Lung (tissue), 12 donors: ENCODE measurements around the gene S100A13. TPM values are rescaled to one million over a fixed set of nuclear protein-coding genes. Genes with fewer than 3 reads are reported as not detected.

Source experiments
- ATAC-seq: fragments of 200-7000 bp; cut with Tn5 transposase; one replicate; pipeline ENCODE4 v1.9.1; 2020; ENCODE audit warnings: moderate number of reproducible peaks; ENCODE audit not compliant: insufficient read depth, low FRiP score
- DNase-seq, 3 donors: peaks; one replicate each; pipeline ENCODE4 v3.0.0-alpha.2; 2013 to 2017
- H3K27ac ChIP-seq, 2 donors: one replicate each; pipeline ENCODE4 v1.5.1; 2013; ENCODE audit warnings: mild to moderate bottlenecking in 2 of 2, moderate library complexity in 2 of 2, control low read depth in 1 of 2, inconsistent platforms in 1 of 2, low read depth in 1 of 2, low read length in 1 of 2
- H3K27me3 ChIP-seq, 3 donors: one replicate each; pipeline ENCODE4 v1.5.1; 2013; ENCODE audit warnings: low read length in 2 of 3; ENCODE audit not compliant: control insufficient read depth in 3 of 3, insufficient read depth in 3 of 3
- H3K36me3 ChIP-seq, 4 donors: one replicate each; pipeline ENCODE4 v1.5.1; 2013; ENCODE audit warnings: low read length in 4 of 4, mild to moderate bottlenecking in 1 of 4, moderate library complexity in 1 of 4; ENCODE audit not compliant: control insufficient read depth in 4 of 4, insufficient read depth in 4 of 4
- H3K4me1 ChIP-seq, 5 donors: one replicate each; pipeline ENCODE4 v1.5.1; 2013; ENCODE audit warnings: low read length in 5 of 5, mild to moderate bottlenecking in 2 of 5, moderate library complexity in 1 of 5; ENCODE audit not compliant: control insufficient read depth in 5 of 5, insufficient read depth in 5 of 5
- H3K4me3 ChIP-seq: one replicate; pipeline ENCODE4 v1.5.1; 2013; ENCODE audit warnings: mild to moderate bottlenecking, control low read depth, moderate library complexity
- H3K9ac ChIP-seq, 2 donors: one replicate each; pipeline ENCODE4 v1.5.1; 2013; ENCODE audit warnings: low read length in 2 of 2, control low read depth in 1 of 2; ENCODE audit not compliant: insufficient read depth in 1 of 2
- H3K9me3 ChIP-seq, 4 donors: one replicate each; pipeline ENCODE4 v1.5.1; 2013; ENCODE audit warnings: low read length in 3 of 4, mild to moderate bottlenecking in 1 of 4, moderate library complexity in 1 of 4; ENCODE audit not compliant: control insufficient read depth in 4 of 4, insufficient read depth in 3 of 4
- CTCF ChIP-seq: IDR thresholded peaks from 2 replicates; pipeline ENCODE4 v1.5.1; 2012; ENCODE audit warnings: mild to moderate bottlenecking; ENCODE audit errors: control extremely low read depth, extremely low read depth
- WGBS, 2 donors: extraction: QIAGEN DNeasy Blood & Tissue Kit; methylation state at CpG; one replicate each; pipeline ENCODE4 v1.1.7; 2013; 5-methylcytosine and 5-hydroxymethylcytosine counted together
- polyA plus RNA-seq, 2 donors: library from polyadenylated mRNA; stranded (reverse); fragments of 200-250 nt; gene quantifications; one replicate each; pipeline ENCODE4 v1.2.1, GENCODE V29; 2013
- total RNA-seq, 2 donors: library from RNA; depleted of rRNA in 1 of 2; stranded (reverse); fragments of >200 nt in 1 of 2; gene quantifications; one replicate each; pipeline ENCODE4 v1.2.1, GENCODE V29; 2014 to 2021
- donor health status: control.
- donor health status: control.
- donor health status: Bipolar disorder and iron deficiency.
- donor health status: healthy.
- donor health status: DM: yes; HTN: yes; CAD: no.

S100A13 gene
- total and polyA plus RNA-seq, 4 donors = 36.2 to 168 (median 86.5) TPM

- no peaks in the 10 kb centered on the region for H3K27me3 ChIP-seq
- no peak overlapping the region for H3K4me3 ChIP-seq
- WGBS, 2 donors = 87 to 92% methylated on average over 3 of the region's 3 CpGs
- H3K36me3 ChIP-seq = peaks cover 41 to 65% (median 51%) of the 10 kb centered on the region in 4 donors
- H3K9me3 ChIP-seq = no peaks in the 10 kb centered on the region
- no peak for TF ChIP-seq CTCF
- ATAC-seq = no peak
- no peak for DNase-seq
- no peak overlapping the region for H3K9ac ChIP-seq
- no peak overlapping the region for H3K27ac ChIP-seq
- peaks cover 0 to 15% (median 5%) of the 10 kb centered on the region in 5 donors for H3K4me1 ChIP-seq
These were observed 12.0 kb upstream of the S100A13 start for GRCh38 chr1:153639280-153639679.

- Histone ChIP-seq H3K27me3 (no peaks in the 10 kb centered on the region), H3K27ac (peak overlapping the region in 1 of 2 donors; percentile 49), H3K9me3 (no peaks in the 10 kb centered on the region), H3K36me3 (peaks cover 33 to 60% (median 47%) of the 10 kb centered on the region in 4 donors), H3K4me3 (no peak overlapping the region), H3K9ac (peak overlapping the region in 1 of 2 donors; percentile 42), H3K4me1 (peaks cover 0 to 15% (median 7%) of the 10 kb centered on the region in 5 donors)
- DNase-seq (no peak), ATAC-seq (no peak)
- no peak for TF ChIP-seq CTCF
- 92 to 94% methylated on average over 6 of the region's 6 CpGs for WGBS, 2 donors
These were observed 11.0 kb upstream of the S100A13 start for GRCh38 chr1:153638261-153638660.

GRCh38 chr1:153636312-153636711, 9.0 kb upstream of the S100A13 start:
- 91 to 92% methylated on average over 9 of the region's 9 CpGs for WGBS, 2 donors
- no peaks in the 10 kb centered on the region for H3K9me3 ChIP-seq
- H3K9ac ChIP-seq = no peak overlapping the region
- peaks cover 0 to 15% (median 9%) of the 10 kb centered on the region in 5 donors for H3K4me1 ChIP-seq
- H3K27me3 ChIP-seq = no peaks in the 10 kb centered on the region
- DNase-seq (no peak), ATAC-seq (no peak)
- H3K36me3 ChIP-seq = peaks cover 19 to 42% (median 33%) of the 10 kb centered on the region in 4 donors
- peak overlapping the region in 1 of 2 donors; percentile 84 for H3K27ac ChIP-seq
- no peak overlapping the region for H3K4me3 ChIP-seq
- no peak for TF ChIP-seq CTCF

- DNase-seq = no peak
- Histone ChIP-seq H3K27ac (peak overlapping the region; percentile 40 to 84), H3K4me1 (peaks cover 0 to 12% (median 9%) of the 10 kb centered on the region in 5 donors), H3K9me3 (no peaks in the 10 kb centered on the region), H3K36me3 (peaks cover 19 to 38% (median 31%) of the 10 kb centered on the region in 4 donors), H3K27me3 (no peaks in the 10 kb centered on the region), H3K9ac (no peak overlapping the region), H3K4me3 (no peak overlapping the region)
- TF ChIP-seq CTCF = no peak
- WGBS, 2 donors = 87 to 92% methylated on average over 7 of the region's 7 CpGs
- no peak for ATAC-seq
These were observed 8.6 kb upstream of the S100A13 start for GRCh38 chr1:153635872-153636271.
